AG08396 (cell line): Measurements from ENCODE around the gene MAGEH1.
"Not testable (repeated sequence)": the region's sequence is repeated elsewhere in the genome, so short reads cannot be mapped to it uniquely, and the experiment has no call there.

Experiments
- DNase-seq: peaks from one replicate; pipeline ENCODE4 v3.0.0; 2012; ENCODE audit warnings: low spot score, mixed read lengths

MAGEH1 gene

GRCh38 chrX:55451990-55452832 lies at the start of gene MAGEH1:
TSS of gene MAGEH1 (plus strand) at chrX:55452127. CDS start at chrX:55452375, 248 bp downstream.
- DNase-seq = peak; percentile 72

GRCh38 chrX:55427079-55427478 lies 24.8 kb upstream of the MAGEH1 start:
- DNase-seq = not testable (repeated sequence)

DNA sequence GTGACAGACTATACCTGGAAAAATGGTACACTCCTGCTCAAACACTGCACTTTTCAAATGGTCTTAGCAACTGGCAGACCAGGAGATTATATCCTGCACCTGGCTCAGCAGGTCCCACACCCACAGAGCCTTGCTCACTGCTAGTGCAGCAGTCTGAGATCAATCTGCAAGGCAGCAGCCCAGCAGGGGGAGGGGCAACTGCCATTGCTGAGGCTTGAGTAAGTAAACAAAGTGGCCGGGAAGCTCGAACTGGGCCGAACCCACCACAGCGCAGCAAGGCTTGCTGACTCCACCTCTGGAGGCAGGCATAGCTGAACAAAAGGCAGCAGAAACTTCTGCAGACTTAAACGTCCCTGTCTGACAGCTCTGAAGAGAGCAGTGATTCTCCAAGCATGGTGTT lies 8.5 kb upstream of the MAGEH1 start:
- not testable (repeated sequence) for DNase-seq

DNA sequence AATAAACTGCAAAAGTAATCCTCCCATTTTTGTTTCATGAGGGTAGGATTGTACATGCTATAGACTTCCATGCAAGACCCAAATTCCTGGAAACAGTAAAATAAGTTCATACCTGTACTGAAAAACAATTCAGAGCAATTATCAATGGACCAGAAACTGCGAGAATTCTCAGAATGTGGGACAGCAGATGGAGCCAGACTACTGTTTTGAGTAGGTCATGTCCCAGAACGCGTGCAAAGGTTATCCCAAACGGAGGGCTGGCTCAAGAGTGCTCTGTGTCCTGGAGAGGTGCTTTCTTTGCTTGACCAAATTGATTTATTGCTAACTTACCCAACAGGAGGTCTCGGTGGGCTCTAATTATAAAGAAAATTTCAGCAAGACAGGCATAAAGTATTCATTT lies 1.7 kb upstream of the MAGEH1 start:
- DNase-seq = peak; percentile 2

DNA sequence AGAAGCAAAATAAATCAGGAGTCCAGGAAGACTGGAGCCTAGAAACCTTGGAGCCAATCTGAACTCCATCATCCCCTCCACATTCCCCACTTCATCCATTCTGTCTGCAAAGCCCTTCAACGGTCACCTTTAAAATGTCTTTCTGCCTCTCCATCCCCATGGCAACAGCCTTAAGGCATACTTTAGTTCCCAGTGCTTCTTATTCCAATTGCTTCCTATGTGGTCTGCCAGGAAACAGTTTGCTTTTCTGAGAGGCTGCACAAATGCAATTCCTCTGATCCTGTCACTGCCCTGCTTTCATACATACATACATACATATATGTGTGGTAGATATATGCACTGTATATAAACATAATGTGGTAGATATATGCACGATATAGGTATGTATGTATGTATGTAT lies 786 bp upstream of the MAGEH1 start:
- DNase-seq = no peak

- no peak for DNase-seq
These were observed 319 bp upstream of the MAGEH1 start for GRCh38 chrX:55451626-55451989.

DNA sequence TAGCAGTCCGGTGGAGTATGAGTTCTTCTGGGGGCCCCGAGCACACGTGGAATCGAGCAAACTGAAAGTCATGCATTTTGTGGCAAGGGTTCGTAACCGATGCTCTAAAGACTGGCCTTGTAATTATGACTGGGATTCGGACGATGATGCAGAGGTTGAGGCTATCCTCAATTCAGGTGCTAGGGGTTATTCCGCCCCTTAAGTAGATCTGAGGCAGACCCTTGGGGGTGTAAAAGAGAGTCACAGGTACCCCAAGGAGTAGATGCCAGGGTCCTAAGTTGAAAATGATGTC lies 852 bp downstream of the MAGEH1 start:
- no peak for DNase-seq

- DNase-seq = not testable (repeated sequence)
These were observed 3.8 kb downstream of the MAGEH1 start for GRCh38 chrX:55455708-55456107.

DNA sequence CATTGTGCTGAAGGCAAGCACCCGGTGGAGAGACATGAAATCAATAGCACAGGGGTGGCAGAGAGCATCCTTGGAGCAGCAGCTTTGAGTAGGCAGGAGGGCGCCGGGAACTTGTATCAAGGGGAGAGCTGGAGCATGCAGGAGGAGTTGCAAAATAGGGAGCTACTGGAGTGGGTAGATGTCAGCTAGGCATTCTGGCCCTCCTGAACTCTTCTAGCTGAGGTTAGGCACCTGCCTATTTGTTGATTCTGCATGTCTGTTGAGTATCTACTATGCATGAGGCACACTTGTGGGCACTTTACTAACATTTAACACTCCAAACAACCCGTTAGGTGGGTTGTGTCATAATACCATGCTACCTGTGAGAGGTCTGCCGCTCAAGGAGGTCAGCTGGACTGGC lies 7.5 kb downstream of the MAGEH1 start:
- not testable (repeated sequence) for DNase-seq

- DNase-seq = not testable (repeated sequence)
These were observed 8.0 kb downstream of the MAGEH1 start for GRCh38 chrX:55459926-55460325.

- DNase-seq = not testable (repeated sequence)
These were observed 12.1 kb downstream of the MAGEH1 start for GRCh38 chrX:55464050-55464449.

DNA sequence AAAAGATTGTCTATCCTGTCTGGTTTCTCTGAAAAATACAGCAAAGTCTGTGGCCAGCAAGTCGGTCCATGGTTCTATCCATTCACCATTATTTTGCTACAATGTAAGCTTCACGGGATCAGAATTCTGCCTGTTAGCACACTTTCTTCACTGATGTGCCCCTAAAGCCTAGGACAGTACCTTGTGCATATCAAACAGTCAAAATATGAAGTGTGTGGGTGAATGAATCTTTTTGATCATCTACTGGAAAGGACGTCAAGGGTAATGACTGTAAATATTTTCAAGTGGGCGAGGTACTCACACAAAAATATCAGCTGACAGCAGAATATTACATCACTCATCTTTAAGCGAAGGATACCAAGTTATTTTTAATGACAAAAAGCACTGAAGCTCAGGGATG lies 13.2 kb downstream of the MAGEH1 start:
- DNase-seq = not testable (repeated sequence)

DNA sequence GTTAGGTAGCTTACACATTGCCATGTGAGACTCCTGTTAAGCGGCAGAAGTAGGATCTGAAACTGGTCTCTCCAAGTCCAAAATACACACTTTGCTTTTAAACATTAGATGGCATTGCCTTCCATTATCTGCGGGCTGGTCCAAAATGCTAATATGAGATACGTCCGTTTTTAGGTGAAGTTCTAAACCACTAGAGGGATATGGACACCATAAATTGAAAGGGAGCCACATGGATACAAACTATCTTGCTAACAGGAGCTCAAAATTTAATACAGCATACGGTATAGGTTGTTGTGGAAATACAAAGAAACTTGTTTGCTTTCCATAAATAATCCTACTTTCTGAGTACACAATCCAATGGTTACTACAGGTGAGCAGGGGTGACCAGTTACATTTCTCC lies 13.9 kb downstream of the MAGEH1 start:
- DNase-seq = not testable (repeated sequence)

DNA sequence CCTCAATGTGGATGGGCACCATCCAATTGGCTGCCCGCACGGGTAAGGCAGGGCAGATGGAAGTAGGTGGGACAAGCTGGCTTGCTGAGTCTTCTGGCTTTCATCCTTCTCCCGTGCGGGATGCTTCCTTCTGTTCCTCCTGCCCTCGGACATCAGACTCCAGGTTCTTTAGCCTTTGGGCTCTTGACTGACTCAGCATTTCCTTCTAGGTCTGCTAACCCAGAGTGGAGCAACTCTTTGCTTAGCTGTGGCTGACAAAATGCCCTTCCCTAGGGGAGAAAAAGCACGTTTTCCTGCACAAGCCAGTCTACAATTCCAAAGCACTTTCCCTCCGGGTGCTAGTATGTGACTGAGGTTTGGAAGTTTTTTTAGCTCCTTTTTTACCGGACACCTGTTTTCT lies 28.0 kb downstream of the MAGEH1 start:
- not testable (repeated sequence) for DNase-seq

DNA sequence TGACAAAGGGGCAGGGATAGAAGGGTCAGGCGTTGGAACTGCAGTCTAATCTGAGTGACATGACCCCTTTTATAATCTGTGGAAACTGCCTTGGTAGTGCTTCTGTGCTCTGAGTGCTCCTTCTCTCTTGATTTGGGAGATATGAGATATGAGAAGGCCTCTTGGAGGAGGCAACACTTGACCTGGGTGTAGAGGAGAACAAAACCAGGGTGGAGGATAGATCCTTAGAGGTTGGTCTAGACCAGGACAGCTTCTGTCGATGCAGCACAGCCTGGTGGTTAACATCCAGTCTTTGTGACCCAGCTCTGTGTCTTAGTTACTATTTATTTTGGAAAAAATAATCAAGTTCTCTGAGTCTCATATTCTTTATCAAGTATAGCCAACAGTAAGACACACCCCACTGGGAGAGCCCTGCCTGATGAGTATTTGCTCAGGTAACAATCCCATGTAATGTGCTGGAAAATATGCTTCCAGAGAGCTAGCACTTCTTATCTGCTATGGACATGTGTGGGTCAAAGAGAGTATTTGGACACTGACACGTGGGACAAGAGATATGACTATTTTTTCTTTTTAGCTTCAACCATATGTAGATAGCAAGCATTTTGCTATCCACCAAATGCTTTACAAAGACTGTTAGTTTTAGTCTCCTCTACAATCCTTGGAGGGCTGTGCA lies 28.6 kb downstream of the MAGEH1 start:
- DNase-seq = no peak

GRCh38 chrX:55484948-55485347 lies 33.0 kb downstream of the MAGEH1 start:
- DNase-seq = no peak

GRCh38 chrX:55486736-55487135 lies 34.8 kb downstream of the MAGEH1 start:
- peak; percentile 11 for DNase-seq

- no peak for DNase-seq
These were observed 35.2 kb downstream of the MAGEH1 start for GRCh38 chrX:55487143-55487542.

- peak; percentile 47 for DNase-seq
These were observed 36.2 kb downstream of the MAGEH1 start for GRCh38 chrX:55488006-55488592.

GRCh38 chrX:55488593-55489313 lies 36.8 kb downstream of the MAGEH1 start:
- peak; percentile 43 for DNase-seq

- DNase-seq = peak; percentile 50
These were observed 37.5 kb downstream of the MAGEH1 start, which contains the start of gene USP51 for GRCh38 chrX:55489314-55490009. TSS of gene USP51 (minus strand) at chrX:55489848. CDS start at chrX:55488939, 909 bp downstream.

- DNase-seq = no peak
These were observed 38.2 kb downstream of the MAGEH1 start for GRCh38 chrX:55490121-55490520.
